Stomach smooth muscle (tissue), 2 donors: ENCODE data around the gene CFAP73.

Experiments
- H3K27ac ChIP-seq: one replicate; pipeline ENCODE4 v1.7.0; 2013; ENCODE audit warnings: mild to moderate bottlenecking, low read length, inconsistent platforms
- H3K27me3 ChIP-seq, 2 donors: one replicate each; pipeline ENCODE4 v1.7.0; 2013; ENCODE audit warnings: low read length in 2 of 2; ENCODE audit not compliant: insufficient read depth in 2 of 2, control insufficient read depth in 1 of 2
- H3K36me3 ChIP-seq, 2 donors: one replicate each; pipeline ENCODE4 v1.7.0; 2013; ENCODE audit warnings: low read length in 2 of 2; ENCODE audit not compliant: control insufficient read depth in 2 of 2, insufficient read depth in 2 of 2
- H3K4me1 ChIP-seq: one replicate; pipeline ENCODE4 v1.7.0; 2013; ENCODE audit warnings: low read length; ENCODE audit not compliant: control insufficient read depth, insufficient read depth
- H3K4me3 ChIP-seq, 2 donors: one replicate each; pipeline ENCODE4 v1.7.0; 2013; ENCODE audit warnings: low read length in 2 of 2
- H3K9ac ChIP-seq, 2 donors: one replicate each; pipeline ENCODE4 v1.7.0; 2013; ENCODE audit warnings: low read length in 2 of 2, mild to moderate bottlenecking in 1 of 2
- H3K9me3 ChIP-seq, 2 donors: one replicate each; pipeline ENCODE4 v1.7.0; 2013; ENCODE audit warnings: low read length in 2 of 2; ENCODE audit not compliant: control insufficient read depth in 2 of 2
- donor health status: healthy.
- donor health status: Pancreatic carcinoma.

The CFAP73 gene

GRCh38 chr12:113157218-113157859 is 7.8 kb downstream of the CFAP73 start:
- Histone ChIP-seq H3K4me1 (peaks cover 16% of the 10 kb centered on the region), H3K4me3 (no peak overlapping the region), H3K9me3 (no peaks in the 10 kb centered on the region), H3K27me3 (peaks cover 24 to 34% of the 10 kb centered on the region in 2 donors), H3K27ac (no peak overlapping the region), H3K9ac (no peak overlapping the region), H3K36me3 (peaks cover 30 to 38% of the 10 kb centered on the region in 2 donors)

GRCh38 chr12:113158439-113159203 is 9.1 kb downstream of the CFAP73 start:
- H3K9ac ChIP-seq, result no peak overlapping the region
- peaks cover 38 to 48% of the 10 kb centered on the region in 2 donors for H3K36me3 ChIP-seq
- H3K4me3 ChIP-seq, result no peak overlapping the region
- peaks cover 20 to 28% of the 10 kb centered on the region in 2 donors for H3K27me3 ChIP-seq
- H3K27ac ChIP-seq, result no peak overlapping the region
- no peaks in the 10 kb centered on the region for H3K9me3 ChIP-seq
- peaks cover 6% of the 10 kb centered on the region for H3K4me1 ChIP-seq

- Histone ChIP-seq H3K9ac (no peak overlapping the region), H3K4me1 (no peaks in the 10 kb centered on the region), H3K27me3 (peaks cover 9 to 15% of the 10 kb centered on the region in 2 donors), H3K36me3 (peaks cover 45 to 54% of the 10 kb centered on the region in 2 donors), H3K9me3 (no peaks in the 10 kb centered on the region), H3K27ac (no peak overlapping the region), H3K4me3 (no peak overlapping the region)
Measured at GRCh38 chr12:113159937-113160336, 10.4 kb downstream of the CFAP73 start.

- H3K4me3 ChIP-seq, result no peak overlapping the region
- no peak overlapping the region for H3K27ac ChIP-seq
- H3K9me3 ChIP-seq, result no peaks in the 10 kb centered on the region
- peaks cover 0 to 3% of the 10 kb centered on the region in 2 donors for H3K27me3 ChIP-seq
- no peaks in the 10 kb centered on the region for H3K4me1 ChIP-seq
- H3K36me3 ChIP-seq, result peaks cover 58 to 62% of the 10 kb centered on the region in 2 donors
- H3K9ac ChIP-seq, result no peak overlapping the region
Measured at GRCh38 chr12:113161415-113162016, 12.0 kb downstream of the CFAP73 start.

- Histone ChIP-seq H3K4me1 (no peaks in the 10 kb centered on the region), H3K36me3 (peaks cover 63 to 68% of the 10 kb centered on the region in 2 donors), H3K9me3 (no peaks in the 10 kb centered on the region), H3K4me3 (no peak overlapping the region), H3K27me3 (peaks cover 0 to 3% of the 10 kb centered on the region in 2 donors), H3K9ac (no peak overlapping the region), H3K27ac (no peak overlapping the region)
Measured at GRCh38 chr12:113162102-113163029, 12.8 kb downstream of the CFAP73 start.

GRCh38 chr12:113163030-113163360 is 13.5 kb downstream of the CFAP73 start:
- Histone ChIP-seq H3K27me3 (peaks cover 0 to 3% of the 10 kb centered on the region in 2 donors), H3K36me3 (peaks cover 64 to 65% of the 10 kb centered on the region in 2 donors), H3K27ac (no peak overlapping the region)

GRCh38 chr12:113164014-113164413 is 14.5 kb downstream of the CFAP73 start:
- Histone ChIP-seq H3K4me3 (no peak overlapping the region), H3K4me1 (no peaks in the 10 kb centered on the region), H3K27me3 (peaks cover 0 to 3% of the 10 kb centered on the region in 2 donors), H3K9me3 (no peaks in the 10 kb centered on the region), H3K9ac (no peak overlapping the region), H3K36me3 (peaks cover 65 to 67% of the 10 kb centered on the region in 2 donors), H3K27ac (no peak overlapping the region)

More at GRCh38 chr12:113163030-113163360, 13.5 kb downstream of the CFAP73 start:
- no peak overlapping the region for H3K9ac ChIP-seq
- H3K9me3 ChIP-seq, result no peaks in the 10 kb centered on the region
- H3K4me1 ChIP-seq, result no peaks in the 10 kb centered on the region
- no peak overlapping the region for H3K4me3 ChIP-seq

- H3K27me3 ChIP-seq, result peaks cover 0 to 3% of the 10 kb centered on the region in 2 donors
- H3K4me1 ChIP-seq, result no peaks in the 10 kb centered on the region
- H3K27ac ChIP-seq, result no peak overlapping the region
- H3K4me3 ChIP-seq, result no peak overlapping the region
- H3K9me3 ChIP-seq, result no peaks in the 10 kb centered on the region
- peaks cover 62 to 67% of the 10 kb centered on the region in 2 donors for H3K36me3 ChIP-seq
- no peak overlapping the region for H3K9ac ChIP-seq
Measured at GRCh38 chr12:113165521-113166450, 16.3 kb downstream of the CFAP73 start.

GRCh38 chr12:113167868-113168267 is 18.3 kb downstream of the CFAP73 start:
- Histone ChIP-seq H3K9me3 (no peaks in the 10 kb centered on the region), H3K9ac (no peak overlapping the region), H3K27me3 (no peaks in the 10 kb centered on the region), H3K4me3 (no peak overlapping the region), H3K36me3 (peaks cover 67 to 68% of the 10 kb centered on the region in 2 donors), H3K27ac (no peak overlapping the region), H3K4me1 (no peaks in the 10 kb centered on the region)
